Tibial artery (tissue), 4 donors: ENCODE measurements around the gene RNF223.
A peak's percentile ranks its signal among the peaks of the same experiment; 100 is the strongest.

Experiments
- DNase-seq, 2 donors: peaks; one replicate each; pipeline ENCODE4 v3.0.0-alpha.2; 2019
- H3K27ac ChIP-seq, 2 donors: fragments of 200-600 bp; sonication (generic) in 1 of 2; 1 replicate in 1 of 2; 2 replicates in 1 of 2; pipeline ENCODE4 v1.5.1; 2018 to 2019; ENCODE audit warnings: mild to moderate bottlenecking in 1 of 2
- H3K27me3 ChIP-seq, 2 donors: fragments of 200-600 bp; sonication (generic) in 1 of 2; one replicate each; pipeline versions ENCODE4 v1.5.1 to v1.6.0; 2016 to 2019
- H3K36me3 ChIP-seq, 3 donors: fragments of 200-600 bp; sonication (generic) in 2 of 3; one replicate each; pipeline ENCODE4 v1.5.1; 2016 to 2019; ENCODE audit warnings: mild to moderate bottlenecking in 2 of 3
- H3K4me1 ChIP-seq, 4 donors: fragments of 200-600 bp; sonication (generic) in 2 of 4; 1 replicate in 3 of 4; 2 replicates in 1 of 4; pipeline ENCODE4 v1.5.1; 2016 to 2019
- H3K4me3 ChIP-seq, 2 donors: fragments of 200-600 bp; sonication (generic) in 1 of 2; 1 replicate in 1 of 2; 2 replicates in 1 of 2; pipeline ENCODE4 v1.5.1; 2018 to 2019; ENCODE audit warnings: mild to moderate bottlenecking in 2 of 2
- H3K9me3 ChIP-seq, 3 donors: fragments of 200-600 bp; sonication (generic) in 1 of 3; one replicate each; pipeline ENCODE4 v1.5.1; 2016 to 2019
- intact Hi-C: fragments of 100-400 bp; cut with DNase I; formaldehyde crosslinking; loops from one replicate; pipeline ENCODE4 v1.15.0; 2023; ENCODE audit warnings: low total_unique reads
- TF ChIP-seq, protein P1 (sequence below), 2 experiments: fragments of 200-600 bp in 1 of 2; fragments of 450-650 bp in 1 of 2; IDR thresholded peaks; one replicate each; pipeline ENCODE4 v1.5.1; 2017 to 2019; ENCODE audit warnings: antibody characterized with exemption in 2 of 2, mild to moderate bottlenecking in 1 of 2, moderate library complexity in 1 of 2

Gene RNF223

DNA sequence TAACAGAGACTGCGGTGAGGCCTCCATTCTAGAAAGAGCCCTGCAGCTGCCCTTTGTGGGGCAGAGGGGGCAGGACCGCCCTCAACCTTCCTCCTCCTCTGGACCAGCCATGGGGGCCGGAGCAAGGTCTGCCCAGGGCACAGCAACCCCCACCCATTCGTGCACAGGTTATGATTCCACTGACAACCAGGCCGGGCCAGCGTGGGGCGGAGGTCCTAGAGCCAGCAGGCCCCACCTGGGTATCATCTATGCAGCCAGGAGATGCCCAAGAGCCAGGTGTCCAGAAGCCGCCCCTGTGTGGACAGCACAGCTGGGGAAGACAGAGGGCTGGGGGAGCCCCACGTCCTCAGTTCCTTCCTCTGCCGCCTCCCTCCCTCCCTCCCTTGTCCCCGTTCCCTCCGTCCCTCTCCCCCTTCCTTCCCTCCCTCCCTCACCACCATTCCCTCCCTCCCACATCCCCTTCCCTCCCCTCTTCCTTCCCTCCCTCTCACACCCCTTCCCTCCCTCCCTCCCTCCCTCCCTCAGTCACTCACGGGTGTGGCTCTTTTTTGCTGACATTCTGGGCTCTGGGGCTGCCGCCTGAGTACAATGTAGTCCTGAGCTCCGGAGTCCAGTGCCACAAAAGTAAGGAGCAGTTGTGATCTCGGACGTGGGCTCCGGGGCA lies 12.3 kb downstream of the RNF223 start:
- Histone ChIP-seq H3K27me3 (peaks cover 0 to 90% of the 10 kb centered on the region in 2 donors), H3K4me3 (no peak overlapping the region), H3K4me1 (peaks cover 0 to 40% (median 23%) of the 10 kb centered on the region in 4 donors), H3K27ac (no peak overlapping the region), H3K9me3 (no peaks in the 10 kb centered on the region), H3K36me3 (no peaks in the 10 kb centered on the region)
- TF ChIP-seq, protein P1, sequence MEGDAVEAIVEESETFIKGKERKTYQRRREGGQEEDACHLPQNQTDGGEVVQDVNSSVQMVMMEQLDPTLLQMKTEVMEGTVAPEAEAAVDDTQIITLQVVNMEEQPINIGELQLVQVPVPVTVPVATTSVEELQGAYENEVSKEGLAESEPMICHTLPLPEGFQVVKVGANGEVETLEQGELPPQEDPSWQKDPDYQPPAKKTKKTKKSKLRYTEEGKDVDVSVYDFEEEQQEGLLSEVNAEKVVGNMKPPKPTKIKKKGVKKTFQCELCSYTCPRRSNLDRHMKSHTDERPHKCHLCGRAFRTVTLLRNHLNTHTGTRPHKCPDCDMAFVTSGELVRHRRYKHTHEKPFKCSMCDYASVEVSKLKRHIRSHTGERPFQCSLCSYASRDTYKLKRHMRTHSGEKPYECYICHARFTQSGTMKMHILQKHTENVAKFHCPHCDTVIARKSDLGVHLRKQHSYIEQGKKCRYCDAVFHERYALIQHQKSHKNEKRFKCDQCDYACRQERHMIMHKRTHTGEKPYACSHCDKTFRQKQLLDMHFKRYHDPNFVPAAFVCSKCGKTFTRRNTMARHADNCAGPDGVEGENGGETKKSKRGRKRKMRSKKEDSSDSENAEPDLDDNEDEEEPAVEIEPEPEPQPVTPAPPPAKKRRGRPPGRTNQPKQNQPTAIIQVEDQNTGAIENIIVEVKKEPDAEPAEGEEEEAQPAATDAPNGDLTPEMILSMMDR (IDR thresholded peaks at IDR 0.05) = no peak
- DNase-seq = no peak
- intact Hi-C loops = loop anchor here (2.0 kb wide), 2 partner anchors 27 to 77 kb away; no protein-coding TSS in a partner anchor

DNA sequence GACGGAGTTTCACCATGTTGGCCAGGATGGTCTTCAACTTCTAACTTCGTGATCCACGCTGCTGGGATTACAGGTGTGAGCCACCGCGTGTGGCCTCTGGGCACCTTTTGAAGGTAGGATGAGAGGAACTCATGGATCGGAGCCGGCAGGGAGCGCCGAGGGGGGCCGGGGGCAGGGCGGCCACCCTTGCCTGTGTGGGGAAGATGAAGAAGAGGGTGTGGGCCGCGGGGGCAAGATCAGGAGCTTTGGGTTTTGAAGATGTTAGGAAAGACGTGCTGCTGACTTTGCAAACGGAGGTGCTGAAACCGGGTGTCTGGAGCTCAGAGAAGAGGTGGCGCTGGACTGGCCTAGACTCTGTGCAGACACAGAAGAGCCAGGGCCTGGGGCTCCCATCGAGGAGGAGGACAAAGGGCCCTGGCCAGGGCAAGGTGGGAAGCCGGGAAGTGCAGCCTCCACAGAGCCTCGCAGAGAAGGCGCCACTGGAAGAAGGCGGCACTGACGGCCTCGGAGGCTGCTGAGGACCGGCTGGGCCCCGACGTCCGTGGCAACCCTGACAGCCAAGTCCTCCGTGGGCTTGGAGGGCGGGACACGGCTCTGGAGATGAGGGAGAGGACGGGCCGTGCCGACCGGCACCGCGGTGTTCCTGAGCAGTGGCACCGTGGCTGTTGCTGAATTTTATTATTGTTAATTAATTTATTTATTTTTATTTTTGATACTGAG lies 13.7 kb downstream of the RNF223 start:
- Histone ChIP-seq H3K36me3 (peaks cover 0 to 2% (median under 1%) of the 10 kb centered on the region in 3 donors), H3K4me3 (no peak overlapping the region), H3K4me1 (peaks cover 0 to 40% (median 23%) of the 10 kb centered on the region in 4 donors), H3K27ac (no peak overlapping the region), H3K27me3 (peaks cover 0 to 88% of the 10 kb centered on the region in 2 donors), H3K9me3 (no peaks in the 10 kb centered on the region)
- intact Hi-C loops = no loop called here
- TF ChIP-seq, protein P1 (IDR thresholded peaks at IDR 0.05) = no peak
- DNase-seq = no peak

DNA sequence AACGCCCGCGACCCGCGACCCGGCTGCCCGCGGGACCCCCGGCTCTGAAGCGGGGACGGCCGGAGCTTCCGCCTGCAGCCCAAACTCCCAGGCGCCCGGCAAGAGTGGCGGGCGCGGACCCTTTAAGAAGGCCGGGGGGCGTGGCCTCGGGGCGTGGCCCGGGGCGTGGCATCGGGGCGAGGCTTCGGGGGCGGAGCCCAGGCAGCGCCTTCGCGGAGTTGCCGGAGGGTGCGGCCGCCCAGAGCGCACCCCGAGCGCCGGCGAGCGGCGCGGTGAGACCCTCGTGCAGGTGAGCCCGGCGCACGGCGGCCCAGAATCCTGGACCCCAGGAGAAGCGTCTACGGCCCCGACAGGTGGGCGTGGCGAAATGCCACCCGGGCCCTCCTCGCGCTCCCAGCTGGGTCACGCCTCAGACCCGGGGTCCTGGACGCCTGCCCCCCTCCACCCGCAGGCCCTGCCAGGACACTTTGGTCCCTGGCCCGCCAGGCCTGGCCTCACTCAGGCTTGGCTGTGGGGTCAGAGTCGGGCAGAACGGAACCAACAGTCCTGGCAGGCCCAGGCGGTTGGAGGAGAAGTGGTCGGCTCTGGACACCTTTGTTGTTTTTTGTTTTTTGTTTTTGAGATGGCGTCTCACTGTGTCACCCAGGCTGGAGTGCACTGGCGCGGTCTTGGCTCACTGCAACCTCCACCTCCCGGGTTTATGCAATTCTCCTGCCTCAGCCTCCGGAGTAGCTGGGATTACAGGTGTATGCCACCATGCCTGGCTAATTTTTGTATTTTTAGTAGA lies 14.4 kb downstream of the RNF223 start:
- Histone ChIP-seq H3K36me3 (peaks cover 0 to 8% (median 6%) of the 10 kb centered on the region in 3 donors), H3K4me1 (peaks cover 0 to 40% (median 23%) of the 10 kb centered on the region in 4 donors), H3K27me3 (peaks cover 0 to 84% of the 10 kb centered on the region in 2 donors), H3K4me3 (peak overlapping the region; percentile 51 to 63), H3K27ac (no peak overlapping the region), H3K9me3 (no peaks in the 10 kb centered on the region)
- TF ChIP-seq, protein P1 (IDR thresholded peaks at IDR 0.05) = no peak
- DNase-seq = peak; percentile 84 to 90
- intact Hi-C loops = no loop called here

DNA sequence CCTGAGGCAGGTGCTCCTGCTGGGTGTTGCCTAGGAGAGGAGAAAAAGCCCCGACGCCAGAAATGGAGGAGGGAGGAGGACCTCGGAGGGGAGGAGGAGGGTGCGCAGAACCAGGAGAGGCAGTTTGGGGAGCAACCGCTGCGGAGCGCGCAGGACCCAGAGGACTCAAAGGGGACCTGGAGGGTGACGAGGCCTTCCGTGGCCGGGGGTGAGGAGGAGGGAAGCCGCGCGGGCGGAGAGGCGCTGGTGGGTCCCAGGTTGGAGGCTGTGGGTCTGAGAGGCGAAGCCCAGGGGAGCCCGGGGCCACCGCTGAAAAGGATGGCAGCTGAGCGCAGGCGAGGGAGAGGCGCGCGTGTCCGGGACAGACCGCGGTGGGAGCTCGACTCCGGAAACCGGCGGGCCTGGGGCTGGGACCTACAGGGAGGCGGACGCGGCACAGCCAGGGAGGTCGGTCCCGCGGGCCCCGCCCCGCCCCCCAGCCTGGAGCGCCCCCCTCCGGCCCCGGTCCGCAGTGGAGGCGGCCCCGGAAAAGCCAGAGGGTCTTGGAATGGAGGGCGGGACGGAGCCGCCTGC lies 15.1 kb downstream of the RNF223 start:
- Histone ChIP-seq H3K9me3 (no peaks in the 10 kb centered on the region), H3K4me3 (peak overlapping the region; percentile 51 to 63), H3K36me3 (peaks cover 0 to 15% (median 6%) of the 10 kb centered on the region in 3 donors), H3K27me3 (peaks cover 0 to 77% of the 10 kb centered on the region in 2 donors), H3K4me1 (peaks cover 0 to 35% (median 20%) of the 10 kb centered on the region in 4 donors), H3K27ac (no peak overlapping the region)
- TF ChIP-seq, protein P1 (IDR thresholded peaks at IDR 0.05) = peak in 1 of 2 experiments; percentile 13
- intact Hi-C loops = no loop called here
- no peak for DNase-seq
